ENCODE data around the gene KDM2B. TPM values are rescaled to one million over a fixed set of nuclear protein-coding genes. Genes with fewer than 3 reads are reported as not detected.

Gene KDM2B
- total and polyA plus RNA-seq, 10 of the 15 experiments (the other 5 are each of a cell fraction or from before 2014, with no cell fraction given), result 13.6 to 124 (median 40.4) TPM

GRCh38 chr12:121523741-121524140 lies 57.1 kb downstream of the KDM2B start (continued):
- no peak for TF ChIP-seq E2F8 (IDR thresholded peaks at IDR 0.05; ENCODE audit: low read depth, partially characterized antibody)
- TF ChIP-seq NBN (IDR thresholded peaks at IDR 0.05), result no peak
- TF ChIP-seq RAD51 (IDR thresholded peaks at IDR 0.05), result 0 out of 2 replicates have a peak, but pooled peaks have one; percentile 35
- TF ChIP-seq EED (IDR thresholded peaks at IDR 0.05; ENCODE audit: low read depth), result peak; percentile 74
- TF ChIP-seq REST (IDR thresholded peaks at IDR 0.05; ENCODE audit: low read depth, low read length), result no peak
- TF ChIP-seq YY1 (IDR thresholded peaks at IDR 0.05; ENCODE audit: low read depth, low read length), result peak; percentile 88
- TF ChIP-seq RUNX3 (IDR thresholded peaks at IDR 0.05; ENCODE audit: low read length), result peak; percentile 72
- peak; percentile 42; the same call in 1 of the 2 replicates for TF ChIP-seq RELB (IDR thresholded peaks at IDR 0.05; ENCODE audit: low read depth)
- no peak for TF ChIP-seq KDM1A (IDR thresholded peaks at IDR 0.05; ENCODE audit: borderline replicate concordance)
- no peak for TF ChIP-seq IRF4 (IDR thresholded peaks at IDR 0.05; ENCODE audit: low read depth, low read length)
- TF ChIP-seq DPF2 (IDR thresholded peaks at IDR 0.05), result 0 out of 2 replicates have a peak, but pooled peaks have one; percentile 20
- TF ChIP-seq IKZF1 (conservative IDR thresholded peaks at IDR 0.05), result peak; percentile 62; the same call in 1 of the 2 replicates
- no peak for TF ChIP-seq TARDBP (IDR thresholded peaks at IDR 0.05; ENCODE audit: borderline replicate concordance)
- TF ChIP-seq ZSCAN29 (IDR thresholded peaks at IDR 0.05), result no peak
- no peak for TF ChIP-seq ZBTB33 (IDR thresholded peaks at IDR 0.05)
- no peak for TF ChIP-seq ZNF24 (IDR thresholded peaks at IDR 0.05)
- TF ChIP-seq POU2F2 (IDR thresholded peaks at IDR 0.05; ENCODE audit: borderline replicate concordance, low read depth, low read length), result peak; percentile 28; the same call in 1 of the 3 replicates
- peak; percentile 21; the same call in 1 of the 2 replicates for TF ChIP-seq MXI1 (IDR thresholded peaks at IDR 0.05; ENCODE audit: low read depth, low read length)
- TF ChIP-seq HDGF (IDR thresholded peaks at IDR 0.05), result no peak; the same call in 1 of the 2 replicates
- TF ChIP-seq BCLAF1 (IDR thresholded peaks at IDR 0.05), result no peak

Measured in GM12878 (cell line).